Measurements from ENCODE around the gene CPAMD8. TPM values are rescaled to one million over a fixed set of nuclear protein-coding genes. Genes with fewer than 3 reads are reported as not detected.
A peak's percentile ranks its signal among the peaks of the same experiment; 100 is the strongest.

Gene CPAMD8
- total RNA-seq, 1 donor: 0.36 TPM

- Histone ChIP-seq H3K27me3 (ENCODE audit: insufficient read depth, low read length) (no peaks in the 10 kb centered on the region), H2AFZ (ENCODE audit: low read length) (no peak overlapping the region), H3K9me3 (ENCODE audit: low read depth, low read length) (no peaks in the 10 kb centered on the region), H3K79me2 (ENCODE audit: insufficient read depth, low read length) (no peaks in the 10 kb centered on the region), H3K4me2 (ENCODE audit: insufficient read depth, low read length) (no peak overlapping the region), H3K4me1 (ENCODE audit: insufficient read depth, low read length) (no peaks in the 10 kb centered on the region), H3K27ac (ENCODE audit: low read depth, low read length) (no peak overlapping the region), H3K4me3 (ENCODE audit: insufficient read depth, low read length) (no peak overlapping the region), H4K20me1 (ENCODE audit: insufficient read depth, low read length) (peaks cover 15% of the 10 kb centered on the region), H3K36me3 (ENCODE audit: insufficient read depth, low read length) (peaks cover 65% of the 10 kb centered on the region)
- TF ChIP-seq CTCF (IDR thresholded peaks at IDR 0.05; ENCODE audit: extremely low read depth, low read depth, low read length): no peak
- peak; percentile 60 for DNase-seq (ENCODE audit: insufficient read length, low spot score, missing footprints)
Observed at GRCh38 chr19:16867211-16867610, 159.4 kb downstream of the CPAMD8 start.

- H3K36me3 ChIP-seq (ENCODE audit: insufficient read depth, low read length): peaks cover 47% of the 10 kb centered on the region
Observed at GRCh38 chr19:16862826-16863415, 163.7 kb downstream of the CPAMD8 start.

GRCh38 chr19:16861834-16862233 lies 164.8 kb downstream of the CPAMD8 start:
- Histone ChIP-seq H3K36me3 (ENCODE audit: insufficient read depth, low read length) (peaks cover 43% of the 10 kb centered on the region), H3K79me2 (ENCODE audit: insufficient read depth, low read length) (no peaks in the 10 kb centered on the region), H3K4me2 (ENCODE audit: insufficient read depth, low read length) (no peak overlapping the region), H4K20me1 (ENCODE audit: insufficient read depth, low read length) (peaks cover 4% of the 10 kb centered on the region), H3K4me1 (ENCODE audit: insufficient read depth, low read length) (no peaks in the 10 kb centered on the region), H3K4me3 (ENCODE audit: insufficient read depth, low read length) (no peak overlapping the region), H3K9me3 (ENCODE audit: low read depth, low read length) (no peaks in the 10 kb centered on the region), H3K27ac (ENCODE audit: low read depth, low read length) (no peak overlapping the region), H2AFZ (ENCODE audit: low read length) (no peak overlapping the region), H3K27me3 (ENCODE audit: insufficient read depth, low read length) (no peaks in the 10 kb centered on the region)
- TF ChIP-seq CTCF (IDR thresholded peaks at IDR 0.05; ENCODE audit: extremely low read depth, low read depth, low read length): no peak
- peak; percentile 81 for DNase-seq (ENCODE audit: insufficient read length, low spot score, missing footprints)

More at GRCh38 chr19:16862826-16863415, 163.7 kb downstream of the CPAMD8 start:
- no peak for TF ChIP-seq CTCF (IDR thresholded peaks at IDR 0.05; ENCODE audit: extremely low read depth, low read depth, low read length)
- H3K4me2 ChIP-seq (ENCODE audit: insufficient read depth, low read length): no peak overlapping the region
- no peak overlapping the region for H3K27ac ChIP-seq (ENCODE audit: low read depth, low read length)
- H3K4me3 ChIP-seq (ENCODE audit: insufficient read depth, low read length): no peak overlapping the region
- H2AFZ ChIP-seq (ENCODE audit: low read length): no peak overlapping the region
- no peaks in the 10 kb centered on the region for H3K79me2 ChIP-seq (ENCODE audit: insufficient read depth, low read length)
- H3K27me3 ChIP-seq (ENCODE audit: insufficient read depth, low read length): no peaks in the 10 kb centered on the region
- H3K4me1 ChIP-seq (ENCODE audit: insufficient read depth, low read length): no peaks in the 10 kb centered on the region
- peak; percentile 21 for DNase-seq (ENCODE audit: insufficient read length, low spot score, missing footprints)
- H3K9me3 ChIP-seq (ENCODE audit: low read depth, low read length): no peaks in the 10 kb centered on the region
- H4K20me1 ChIP-seq (ENCODE audit: insufficient read depth, low read length): peaks cover 7% of the 10 kb centered on the region

GRCh38 chr19:16861011-16861410 lies 165.6 kb downstream of the CPAMD8 start:
- TF ChIP-seq CTCF (IDR thresholded peaks at IDR 0.05; ENCODE audit: extremely low read depth, low read depth, low read length): no peak
- Histone ChIP-seq H3K27ac (ENCODE audit: low read depth, low read length) (no peak overlapping the region), H3K9me3 (ENCODE audit: low read depth, low read length) (no peaks in the 10 kb centered on the region), H3K4me2 (ENCODE audit: insufficient read depth, low read length) (no peak overlapping the region), H3K4me3 (ENCODE audit: insufficient read depth, low read length) (no peak overlapping the region), H3K36me3 (ENCODE audit: insufficient read depth, low read length) (peaks cover 38% of the 10 kb centered on the region), H3K27me3 (ENCODE audit: insufficient read depth, low read length) (no peaks in the 10 kb centered on the region), H3K79me2 (ENCODE audit: insufficient read depth, low read length) (no peaks in the 10 kb centered on the region), H3K4me1 (ENCODE audit: insufficient read depth, low read length) (no peaks in the 10 kb centered on the region), H4K20me1 (ENCODE audit: insufficient read depth, low read length) (peaks cover 4% of the 10 kb centered on the region), H2AFZ (ENCODE audit: low read length) (no peak overlapping the region)
- DNase-seq (ENCODE audit: insufficient read length, low spot score, missing footprints): peak; percentile 18
